GM10266 (cell line): ENCODE measurements around the gene SMNDC1.

Experiments used
- DNase-seq: peaks from one replicate; pipeline ENCODE4 v3.0.0; 2012; ENCODE audit errors: extremely low spot score
- CTCF ChIP-seq: IDR thresholded peaks from 2 replicates; pipeline ENCODE4 v1.5.1; 2012; ENCODE audit warnings: mild to moderate bottlenecking, low read depth; ENCODE audit not compliant: control insufficient read depth, insufficient read depth; ENCODE audit errors: missing control alignments

SMNDC1 gene

GRCh38 chr10:110279407-110279986, 25.2 kb downstream of the SMNDC1 start:
- TF ChIP-seq CTCF, result peak; percentile 64
- peak; percentile 24 for DNase-seq

DNA sequence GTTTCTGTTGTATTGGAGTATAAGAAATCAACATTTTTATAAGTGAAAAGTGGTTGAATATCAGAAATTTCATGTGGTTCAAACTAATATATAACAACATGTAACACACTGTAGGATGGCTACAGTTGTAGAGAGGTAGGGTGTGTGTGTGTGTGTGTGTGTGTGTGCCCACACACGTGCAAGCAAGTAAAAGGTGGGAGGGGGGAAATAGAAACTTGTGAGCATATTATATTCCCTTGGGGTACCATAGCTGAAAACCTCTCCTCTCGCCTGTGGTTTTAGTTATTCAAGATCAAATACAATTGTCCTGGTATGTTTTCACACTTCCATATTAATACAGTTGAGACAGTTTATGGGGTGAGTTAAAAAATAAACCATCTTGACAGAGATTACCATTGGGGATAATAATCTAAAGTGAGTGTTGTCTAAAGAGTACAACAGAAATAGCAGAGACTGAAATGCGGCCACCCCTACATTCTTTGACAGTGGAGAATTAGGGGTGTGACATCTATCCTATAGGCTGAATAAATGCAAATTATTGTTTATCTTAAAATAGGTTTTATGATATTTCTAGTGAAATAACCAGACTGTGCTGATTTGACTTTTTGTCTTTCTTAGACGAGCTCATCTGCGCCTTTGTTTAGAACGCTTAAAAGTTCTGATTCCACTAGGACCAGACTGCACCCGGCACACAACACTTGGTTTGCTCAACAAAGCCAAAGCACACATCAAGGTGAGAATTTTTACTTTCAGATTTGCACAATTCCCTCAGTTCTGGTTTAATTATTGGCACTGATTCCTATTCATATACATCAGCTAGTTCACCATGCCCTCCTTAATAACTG, 25.9 kb downstream of the SMNDC1 start:
- DNase-seq, result no peak

GRCh38 chr10:110277591-110277990, 27.1 kb downstream of the SMNDC1 start:
- no peak for DNase-seq

More for the DNA sequence above, 25.9 kb downstream of the SMNDC1 start:
- no peak for TF ChIP-seq CTCF

GRCh38 chr10:110276603-110277002, 28.1 kb downstream of the SMNDC1 start:
- DNase-seq, result no peak
- TF ChIP-seq CTCF, result no peak

More at GRCh38 chr10:110277591-110277990, 27.1 kb downstream of the SMNDC1 start:
- TF ChIP-seq CTCF, result no peak

- no peak for DNase-seq
- TF ChIP-seq CTCF, result no peak
Observed at GRCh38 chr10:110275128-110275729, 29.5 kb downstream of the SMNDC1 start.

DNA sequence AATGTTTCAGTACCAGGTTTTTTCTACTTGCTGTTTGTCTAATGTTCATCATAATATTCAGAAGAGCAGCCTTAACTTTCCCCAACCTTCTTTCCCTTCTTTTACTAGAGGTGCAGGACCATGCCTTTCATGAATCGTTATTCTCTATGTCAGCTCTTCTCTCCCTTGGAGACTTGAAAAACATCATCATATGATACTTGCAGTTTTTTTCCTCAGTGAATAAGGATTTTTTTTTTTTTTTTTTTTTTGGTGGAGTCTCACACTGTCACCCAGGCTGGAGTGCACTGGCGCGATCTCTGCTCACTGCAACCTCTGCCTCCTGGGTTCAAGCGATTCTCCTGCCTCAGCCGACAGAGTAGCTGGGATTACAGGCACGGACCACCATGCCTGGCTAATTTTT, 30.1 kb downstream of the SMNDC1 start:
- TF ChIP-seq CTCF, result no peak
- no peak for DNase-seq
